NAMALWA (cell line): Measurements from ENCODE around the gene XYLT1.

Experiments used
- DNase-seq: peaks from one replicate; pipeline ENCODE4 v3.0.0-alpha.2; 2015; ENCODE audit warnings: low spot score

XYLT1 gene

DNA sequence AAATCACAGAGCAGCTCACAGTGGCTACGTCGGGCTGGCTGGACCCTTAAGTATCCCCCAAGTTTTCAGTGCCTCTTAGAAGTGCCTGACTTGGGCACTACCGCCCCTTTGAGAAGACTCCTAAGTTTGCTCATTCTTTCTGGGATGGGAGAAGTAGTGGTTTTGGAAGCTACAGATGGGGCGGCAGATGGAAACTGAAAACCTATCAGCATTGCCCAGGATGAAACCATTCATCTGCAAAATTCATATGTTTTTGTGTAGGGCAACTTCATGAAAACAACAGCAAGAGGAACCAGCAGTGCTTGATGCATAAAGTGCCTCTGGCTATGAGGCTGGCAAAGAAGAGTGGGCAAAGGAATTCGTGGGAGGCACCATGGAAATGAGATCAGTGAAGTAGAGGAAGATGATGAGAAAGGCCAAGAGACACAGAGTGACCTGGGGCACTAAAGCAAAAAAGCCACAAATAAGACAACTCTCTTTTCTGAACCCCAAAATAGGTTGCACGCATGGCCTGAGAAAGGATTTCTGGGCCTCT is 277.1 kb downstream of the XYLT1 start:
- no peak for DNase-seq

DNA sequence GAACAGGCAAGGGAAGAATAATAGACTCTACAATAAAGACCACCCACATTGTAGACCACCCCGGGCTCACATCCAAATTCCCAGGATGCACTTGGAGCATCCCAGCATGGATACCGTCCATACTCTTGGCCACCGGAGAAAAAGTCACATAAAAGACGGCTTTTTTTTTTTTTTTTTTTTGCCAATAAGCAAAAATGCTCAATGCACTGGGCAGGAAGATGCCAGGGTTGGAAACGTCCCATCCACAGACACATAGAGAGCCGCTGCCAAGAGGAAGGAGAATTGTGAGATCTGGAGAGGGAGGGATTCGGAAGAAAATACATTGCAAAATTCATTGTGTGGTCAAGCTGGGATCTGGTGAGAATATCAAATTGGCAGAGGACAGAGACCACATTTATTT is 286.7 kb downstream of the XYLT1 start:
- DNase-seq, result no peak

DNA sequence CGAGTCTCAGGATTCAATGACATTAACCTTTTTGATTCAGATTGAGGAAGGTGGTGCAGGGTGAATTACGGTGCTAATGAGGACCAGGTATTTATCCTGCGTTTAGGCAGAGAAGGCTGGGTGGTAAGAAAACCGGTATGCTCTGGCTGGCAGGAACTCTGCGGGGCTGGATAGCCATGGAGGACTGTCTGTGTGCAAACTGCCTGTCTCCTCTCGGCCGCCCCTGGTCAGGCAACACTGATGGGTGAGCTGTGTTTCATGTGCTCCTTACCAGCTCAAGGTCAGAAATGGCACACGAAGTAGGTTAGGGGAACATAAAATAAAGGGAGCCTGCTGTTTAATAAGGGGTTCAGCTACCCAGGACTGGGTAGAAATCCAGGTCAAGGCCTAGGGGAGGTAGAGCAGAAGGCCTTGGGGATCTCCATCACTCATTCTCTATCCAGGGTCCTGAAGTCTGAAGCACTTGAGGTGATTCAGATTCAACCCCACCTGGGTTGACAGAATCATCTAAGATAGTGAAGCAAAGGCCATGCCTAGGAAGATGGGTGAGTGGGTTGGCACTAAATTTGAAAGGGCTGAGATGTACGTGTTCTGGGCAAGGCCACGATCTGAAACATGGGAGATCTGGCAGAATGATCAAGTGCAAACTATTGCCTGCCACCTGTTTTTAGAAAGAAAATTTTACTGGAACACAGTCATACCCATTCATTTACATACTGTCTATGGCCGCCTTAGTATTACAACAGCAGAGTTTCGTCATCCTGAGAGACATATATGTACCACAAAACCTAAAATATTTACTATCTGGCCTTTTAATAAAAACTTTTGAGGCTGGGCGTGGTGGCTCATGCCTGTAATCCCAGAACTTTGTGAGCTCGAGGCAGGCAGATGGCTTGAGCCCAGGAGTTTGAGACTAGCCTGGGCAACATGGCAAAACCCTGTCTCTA is 292.5 kb downstream of the XYLT1 start:
- no peak for DNase-seq

DNA sequence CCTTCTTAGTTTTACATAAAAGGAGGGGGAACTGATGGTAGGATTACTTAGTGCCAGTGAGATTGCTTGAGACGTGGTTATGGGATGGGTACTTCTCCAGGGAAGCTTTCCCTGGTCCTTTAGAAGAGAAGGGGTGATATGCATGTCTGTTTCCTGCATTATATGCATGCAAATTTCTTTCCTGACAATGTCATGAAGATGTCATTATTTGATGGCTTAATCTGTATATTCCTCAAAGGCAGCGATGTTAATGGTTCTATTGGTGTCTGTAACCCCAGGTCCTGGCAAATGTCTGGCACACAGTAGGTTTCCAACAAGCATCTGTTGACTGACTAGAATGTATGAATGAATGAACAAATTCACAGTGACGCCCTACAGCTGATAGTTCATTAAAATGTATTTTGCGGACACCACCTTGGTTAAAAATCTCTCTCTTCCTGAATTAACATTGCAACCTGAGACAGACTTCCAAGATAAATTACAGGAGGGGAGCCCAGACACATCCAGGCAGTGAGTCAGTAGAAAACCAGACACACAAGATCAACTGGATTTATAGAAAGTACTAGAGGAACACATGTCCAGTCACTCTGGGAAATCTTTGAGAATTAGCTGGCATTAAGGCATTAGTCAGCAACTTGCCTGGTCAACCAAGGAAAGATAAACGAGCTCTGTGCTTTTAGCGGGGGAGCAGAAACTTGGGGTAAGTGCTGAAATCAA is 293.4 kb downstream of the XYLT1 start:
- DNase-seq, result no peak

DNA sequence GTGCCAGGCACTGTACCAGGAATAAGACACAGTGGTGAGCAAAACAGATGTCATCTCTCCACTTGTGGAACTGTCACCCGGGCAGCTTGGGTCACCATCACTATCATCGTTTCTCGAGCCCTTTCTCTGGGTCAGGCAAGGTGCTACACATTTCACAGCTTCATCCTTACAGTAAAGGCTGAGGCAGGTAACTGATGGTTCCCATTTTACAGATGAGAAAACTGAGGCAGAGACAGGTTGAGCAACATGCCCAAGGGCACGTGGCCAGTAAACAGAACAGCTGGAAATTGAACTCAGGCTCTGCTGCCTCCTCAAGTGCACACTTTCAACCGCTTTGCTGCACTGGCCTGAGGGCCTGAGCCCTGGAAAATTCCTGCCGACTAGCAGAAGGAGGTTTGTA is 294.6 kb downstream of the XYLT1 start:
- no peak for DNase-seq

DNA sequence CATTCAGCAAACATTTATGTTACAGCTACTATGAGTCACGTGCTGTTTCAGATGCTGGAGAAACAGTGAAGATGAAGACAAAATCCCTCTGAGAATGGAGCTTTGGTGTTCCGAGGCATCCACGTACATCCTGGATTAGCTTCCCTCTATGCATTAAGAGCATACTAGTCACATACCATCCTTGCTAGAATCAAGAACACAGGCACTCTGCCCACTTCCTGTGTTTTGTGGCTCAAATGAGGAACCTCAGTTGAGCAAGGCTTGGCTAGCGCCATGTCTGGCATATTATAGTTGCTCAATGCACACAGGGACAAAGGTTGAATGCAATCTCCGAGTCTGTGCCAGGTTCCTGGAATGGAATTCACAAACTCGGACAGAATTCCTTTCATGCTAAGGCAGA is 297.5 kb downstream of the XYLT1 start:
- no peak for DNase-seq

DNA sequence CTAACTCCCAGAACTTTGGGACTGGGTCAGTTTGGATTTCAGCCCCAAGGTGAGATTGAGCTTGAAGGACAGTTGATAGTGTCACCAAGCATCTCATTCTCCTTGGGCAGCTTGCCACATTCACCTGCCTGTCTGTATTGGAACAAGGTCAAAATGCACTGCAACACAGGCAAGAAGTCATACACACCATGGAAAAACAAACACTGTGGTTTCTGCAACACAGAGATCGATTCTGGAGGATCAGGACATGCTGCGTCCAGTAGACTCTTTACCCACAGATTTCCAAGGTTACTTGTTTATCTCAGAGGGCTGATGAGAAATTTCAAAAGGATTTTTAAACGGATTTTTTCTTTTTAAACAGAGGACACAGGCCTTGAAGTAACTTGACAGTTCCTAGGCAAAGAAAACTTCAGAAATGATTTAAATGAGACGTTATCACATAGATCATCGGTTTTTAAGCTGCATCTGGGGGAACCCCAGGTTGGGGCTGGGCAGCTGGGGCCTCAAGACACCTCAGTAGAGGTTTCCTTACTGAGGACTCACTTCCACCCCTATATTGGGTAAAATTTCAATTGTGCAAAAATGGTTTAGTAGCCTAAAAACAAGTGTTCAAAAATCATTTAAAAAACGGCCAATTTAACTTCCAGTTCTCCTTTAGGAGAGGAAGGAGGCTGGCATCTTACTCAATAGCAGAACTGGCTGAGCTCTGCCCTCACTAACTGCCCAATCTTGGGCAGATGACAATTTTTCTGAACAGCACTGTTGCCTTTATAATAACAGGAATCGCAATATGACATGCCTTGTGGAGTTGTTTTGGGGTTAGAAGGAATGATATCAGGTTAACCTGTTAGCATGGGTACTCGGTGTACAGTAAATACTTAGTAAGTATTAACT is 299.3 kb downstream of the XYLT1 start:
- no peak for DNase-seq

DNA sequence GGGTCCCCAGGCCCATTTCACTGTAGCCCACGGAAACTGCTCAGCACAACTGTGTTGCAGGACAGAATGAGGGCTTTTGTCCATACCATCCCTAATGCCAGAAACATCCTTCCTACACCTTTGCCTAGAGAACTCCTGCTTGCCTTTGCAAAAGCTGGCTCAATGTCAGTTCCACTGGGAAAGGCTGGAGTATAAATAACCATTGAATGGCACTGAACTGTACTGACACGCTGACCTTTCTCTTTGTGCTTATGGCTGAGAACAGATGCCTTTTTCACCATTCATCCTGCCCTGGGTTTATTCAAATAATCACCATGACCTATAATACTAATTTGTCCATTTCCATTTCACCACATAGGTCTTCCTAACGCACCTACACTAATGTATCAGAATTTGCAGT is 300.3 kb downstream of the XYLT1 start:
- no peak for DNase-seq

DNA sequence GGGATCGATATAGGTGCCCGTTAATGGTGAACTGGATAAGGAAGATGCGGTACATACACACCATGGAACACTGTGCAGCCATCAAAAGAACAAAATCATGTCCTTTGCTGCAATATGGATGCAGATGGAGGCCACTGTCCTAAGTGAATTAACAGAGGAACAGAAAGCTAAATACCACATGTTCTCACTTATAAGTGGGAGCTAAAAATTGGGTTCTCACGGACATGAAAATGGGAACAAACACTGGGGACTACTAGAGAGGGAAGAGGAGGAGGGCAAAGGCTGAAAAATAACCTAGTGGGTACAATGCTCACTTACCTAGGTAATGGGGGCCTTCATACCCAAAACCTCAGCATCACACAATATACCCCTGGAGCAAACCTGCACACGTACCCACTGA is 302.6 kb downstream of the XYLT1 start:
- DNase-seq, result no peak

DNA sequence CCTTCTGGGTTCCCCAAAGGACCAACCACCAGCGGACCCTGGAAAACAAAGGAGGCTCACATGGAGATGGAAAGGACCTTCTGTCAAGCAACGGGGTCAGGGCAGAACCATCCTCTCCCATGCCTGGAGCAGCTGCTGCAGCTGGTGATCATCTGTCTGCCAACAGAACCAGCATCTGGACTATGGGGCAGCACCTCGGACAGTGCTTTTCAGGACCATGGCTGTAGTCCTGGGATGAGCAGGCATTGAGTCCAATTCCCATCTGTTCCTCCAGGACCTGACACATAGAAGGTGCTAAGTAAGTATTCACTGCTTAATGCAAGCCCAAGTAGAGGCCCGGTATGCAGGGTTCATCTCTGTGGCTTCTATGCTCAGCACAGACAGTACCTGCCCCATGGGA is 304.7 kb downstream of the XYLT1 start:
- no peak for DNase-seq

DNA sequence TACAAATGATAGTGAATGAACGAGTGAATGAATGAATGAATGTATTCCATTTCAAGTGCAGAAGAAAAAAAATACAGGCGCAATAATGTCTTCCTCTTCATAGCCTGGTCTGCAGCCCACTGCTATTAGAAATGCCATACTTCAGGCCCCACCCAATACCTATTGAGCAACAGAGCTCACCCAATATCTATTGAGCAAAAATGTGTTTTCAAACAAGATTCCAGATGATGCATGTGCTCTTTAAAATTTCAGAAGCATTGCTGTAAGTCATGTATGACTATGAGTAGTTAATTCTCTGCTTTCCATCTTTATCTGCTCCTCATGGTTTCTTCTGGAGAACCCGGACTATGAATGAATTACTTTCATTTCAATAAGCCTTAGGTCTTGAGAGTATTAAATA is 308.2 kb downstream of the XYLT1 start:
- no peak for DNase-seq

DNA sequence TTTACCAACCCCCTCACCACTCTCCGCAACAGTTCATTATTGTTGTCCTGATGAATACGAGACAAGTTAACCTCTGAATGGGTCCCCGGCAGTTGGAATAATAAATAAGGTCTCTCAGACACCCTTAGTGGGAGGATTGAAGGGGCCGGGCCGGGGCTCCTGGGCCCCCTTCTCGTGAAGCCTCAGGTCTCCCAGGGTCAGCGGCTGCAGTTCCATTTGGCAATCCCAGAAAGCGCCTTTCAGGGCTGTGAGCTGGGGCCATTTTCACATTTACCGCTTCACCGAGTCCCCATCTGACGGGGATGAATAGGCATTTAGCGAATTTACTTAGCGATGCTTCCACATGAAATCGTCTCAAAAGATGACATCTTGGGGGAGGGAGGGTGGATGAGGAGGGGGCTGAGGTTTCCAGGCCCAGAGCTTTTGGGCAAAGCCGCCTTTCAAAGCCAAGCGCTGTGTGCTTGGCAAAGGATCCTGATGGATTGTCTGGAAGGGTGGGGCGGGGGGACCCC is 309.8 kb downstream of the XYLT1 start:
- no peak for DNase-seq

DNA sequence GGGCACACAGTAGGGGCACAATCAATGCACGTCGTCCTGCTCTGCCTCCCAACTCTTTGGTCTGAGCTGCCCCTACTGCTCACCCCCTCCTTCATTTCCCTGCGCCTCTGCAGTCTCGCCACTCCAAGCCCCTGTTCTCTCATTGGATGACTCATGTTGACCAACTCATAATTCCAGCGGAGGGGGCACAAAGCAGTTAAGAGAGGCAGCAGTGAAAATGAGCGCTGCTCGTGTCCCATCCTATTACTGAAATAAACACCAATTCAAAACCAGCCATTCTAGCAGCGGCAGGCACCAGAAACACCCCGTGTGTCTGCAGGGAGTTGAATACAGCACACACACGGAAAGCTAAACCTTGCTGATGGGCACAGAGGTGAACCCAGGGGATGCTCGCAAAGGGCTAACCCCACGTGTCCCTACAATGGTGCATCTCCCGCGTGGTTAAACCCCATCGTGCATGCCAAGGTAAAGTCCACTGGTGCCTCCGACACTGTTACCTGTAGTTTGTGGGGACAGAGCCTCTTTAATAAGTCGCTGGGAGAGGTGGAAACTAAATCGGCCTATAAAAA is 310.4 kb downstream of the XYLT1 start:
- DNase-seq, result no peak

DNA sequence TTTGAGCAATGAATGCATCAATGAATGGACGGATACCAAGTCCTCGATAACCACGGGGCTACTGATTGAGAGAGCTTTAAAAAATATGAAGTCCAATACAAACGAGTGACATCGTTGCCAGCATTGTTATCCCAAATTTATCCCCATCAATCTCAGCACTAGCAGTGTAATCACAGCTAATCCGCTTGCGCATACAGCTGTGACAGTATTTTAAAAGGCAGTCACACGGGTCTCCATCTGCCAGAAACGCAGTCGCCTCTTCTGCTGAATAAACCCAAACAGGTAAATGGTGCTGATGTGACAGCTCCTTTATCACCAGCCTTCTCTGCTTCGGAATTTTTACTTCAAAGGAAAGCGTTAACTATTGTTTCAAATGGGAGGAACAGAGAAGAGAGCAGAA is 311.1 kb downstream of the XYLT1 start:
- DNase-seq, result no peak

DNA sequence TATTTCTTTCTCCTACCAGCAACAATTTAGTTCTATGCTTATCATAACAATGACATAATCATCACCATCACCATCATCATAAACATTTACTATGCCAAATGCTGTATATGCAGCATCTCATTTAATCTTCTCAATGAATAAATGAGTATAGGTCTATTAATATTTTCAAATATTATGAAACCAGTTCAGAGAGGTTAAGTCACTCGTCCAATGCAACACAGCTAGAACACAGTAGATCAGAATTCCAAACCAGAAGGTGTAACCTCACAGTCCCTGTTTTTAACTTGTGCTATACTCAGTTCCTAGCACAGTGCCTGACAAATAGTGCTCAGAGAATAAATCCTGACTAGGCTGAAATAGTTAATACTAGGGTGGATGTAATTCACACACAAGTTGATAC is 314.8 kb downstream of the XYLT1 start:
- no peak for DNase-seq

DNA sequence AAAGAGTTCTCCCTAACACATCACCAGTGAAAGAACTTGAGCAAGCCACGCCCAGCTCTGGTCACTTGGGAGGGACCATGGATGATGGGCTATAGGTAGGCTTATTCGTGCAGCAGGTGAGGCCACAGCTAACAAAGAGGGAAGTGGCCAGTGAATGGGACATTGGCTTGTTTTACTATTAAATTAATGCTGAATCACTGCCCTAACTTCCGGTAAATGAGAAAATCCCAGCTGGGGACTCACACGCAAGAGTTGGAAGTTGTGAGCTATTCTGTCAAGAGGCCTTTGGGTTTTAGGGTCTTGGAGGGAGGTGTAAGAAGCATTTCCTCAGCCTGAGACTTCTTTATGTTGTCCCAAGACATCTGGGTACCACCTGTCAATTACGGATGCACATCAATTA is 315.3 kb downstream of the XYLT1 start:
- DNase-seq, result no peak

DNA sequence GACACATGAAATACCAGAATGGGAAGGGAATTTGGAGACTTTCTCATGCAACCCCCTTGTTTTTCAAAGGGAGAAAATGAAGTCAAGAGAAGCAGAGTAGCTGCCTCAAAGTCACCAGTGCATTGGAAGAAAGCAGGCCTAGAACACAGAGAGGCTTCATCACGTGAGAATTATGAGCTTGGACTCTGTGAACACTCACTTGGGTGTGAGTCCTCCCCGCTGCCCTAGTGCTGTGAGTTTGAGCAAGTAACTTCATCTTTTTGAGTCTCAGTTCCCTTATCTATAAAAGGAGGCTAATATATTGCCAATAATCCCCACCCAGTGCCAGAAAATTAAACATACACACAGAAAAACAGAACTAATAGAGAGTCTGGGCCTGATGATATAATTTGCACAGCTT is 315.8 kb downstream of the XYLT1 start:
- no peak for DNase-seq

DNA sequence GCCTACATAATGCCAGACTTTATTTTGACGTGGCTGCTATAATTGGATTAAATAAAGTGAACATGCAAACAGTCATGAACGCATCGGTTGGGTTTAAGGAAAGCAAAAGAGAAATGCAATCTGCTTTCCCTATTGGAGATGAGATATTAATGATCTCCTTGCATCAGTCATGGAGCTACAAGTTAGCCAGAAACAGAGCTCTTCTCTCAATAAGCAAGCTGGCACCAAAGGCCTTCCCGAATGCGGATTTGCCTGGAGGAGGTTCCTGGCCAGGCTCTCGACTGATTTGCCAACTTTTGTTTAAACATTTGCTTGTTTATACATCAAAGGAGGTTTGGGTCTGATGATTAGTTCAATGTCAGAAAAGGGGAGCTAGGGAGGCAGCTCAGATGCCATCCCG is 318.4 kb downstream of the XYLT1 start:
- no peak for DNase-seq

DNA sequence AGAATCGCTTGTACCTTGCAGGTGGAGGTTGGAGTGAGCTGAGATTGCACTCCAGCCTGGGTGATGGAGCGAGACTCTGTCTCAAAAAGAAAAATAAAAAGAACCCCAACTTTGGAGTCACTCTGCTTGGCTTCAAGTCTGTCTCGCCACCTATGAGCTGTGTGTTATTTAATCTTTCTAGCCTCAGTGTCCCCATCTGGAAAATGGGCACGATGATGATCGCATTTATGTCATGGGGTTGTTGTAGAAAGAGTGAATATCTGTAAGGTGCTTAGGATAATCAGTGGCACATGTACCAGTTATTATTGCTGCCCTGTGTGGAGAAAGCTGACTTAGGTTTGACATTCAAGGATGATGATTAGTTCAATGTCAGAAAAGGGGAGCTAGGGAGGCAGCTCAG is 319.4 kb downstream of the XYLT1 start:
- no peak for DNase-seq

DNA sequence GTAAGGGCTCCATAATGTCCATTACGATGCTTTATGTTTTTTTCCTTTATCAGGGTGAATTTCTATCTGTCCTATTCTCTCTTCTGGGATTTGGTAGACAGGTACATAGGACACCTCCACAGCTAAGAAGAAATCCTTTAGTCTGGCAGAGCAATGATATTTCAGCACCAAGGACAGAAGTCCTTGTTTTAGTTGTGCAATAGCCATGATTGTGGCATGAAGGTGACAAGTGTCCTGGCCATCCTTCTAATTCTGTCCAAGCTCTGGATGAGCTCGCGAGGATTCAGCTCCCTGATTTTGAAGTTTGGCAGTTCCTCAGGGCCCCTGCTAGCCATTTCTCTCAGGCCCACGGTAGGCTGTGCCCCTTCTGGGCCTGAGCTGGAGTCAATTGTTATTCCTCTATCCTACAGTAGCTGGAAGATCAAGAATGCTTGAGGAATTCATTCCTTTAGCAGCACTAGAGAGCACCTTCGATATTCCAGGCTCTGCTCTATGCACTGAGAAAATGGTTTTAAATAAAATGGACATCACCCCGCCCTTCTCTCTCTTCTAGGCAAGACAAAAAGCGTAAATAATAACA is 320.8 kb downstream of the XYLT1 start:
- peak; percentile 9 for DNase-seq

DNA sequence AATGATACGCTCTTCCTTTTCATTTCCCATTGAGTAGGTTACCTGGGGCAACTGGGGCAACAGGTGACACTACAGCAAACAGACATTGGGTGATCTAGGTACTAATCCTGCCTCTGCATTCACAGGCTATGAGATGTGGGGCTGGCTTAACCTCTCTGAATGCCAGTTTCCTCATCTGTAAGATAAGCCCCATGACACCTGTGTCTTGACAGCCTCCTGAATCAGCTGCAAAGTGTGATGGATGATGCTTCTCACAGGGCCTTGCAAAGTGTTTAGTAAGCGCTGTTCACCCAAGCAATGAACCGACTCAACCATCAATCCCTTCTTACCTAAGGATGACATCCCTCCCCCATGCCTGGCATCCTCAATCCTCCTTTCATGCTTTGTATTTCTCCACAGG is 322.8 kb downstream of the XYLT1 start:
- no peak for DNase-seq
